Caki2 (cell line): ENCODE data around the gene RASGRP4. TPM values are rescaled to one million over a fixed set of nuclear protein-coding genes. Genes with fewer than 3 reads are reported as not detected.

Experiments
- DNase-seq: peaks from one replicate; pipeline ENCODE4 v3.0.0-alpha.2; 2015; ENCODE audit warnings: low read depth
- in situ Hi-C: cut with HindIII; loops from 2 replicates; pipeline ENCODE4 v1.10.0; 2016; ENCODE audit warnings: low sequenced_read_pairs, low pct_unique_long_range_greater_than_20kb, mixed read lengths
- total RNA-seq: library from RNA; depleted of rRNA; stranded (reverse); fragments of >200 nt; shearing (Covaris generic); gene quantifications from 2 replicates; pipeline ENCODE4 v1.2.3, GENCODE V29; 2014; ENCODE audit warnings: low replicate concordance

RASGRP4 gene
- total RNA-seq, 1 experiment from 2014 or later: not detected

GRCh38 chr19:38452430-38453366 is 26.7 kb upstream of the RASGRP4 start:
- in situ Hi-C loops: no loop called here
- peak; percentile 25 for DNase-seq

- in situ Hi-C loops: no loop called here
- DNase-seq: no peak
These were observed 25.6 kb upstream of the RASGRP4 start for GRCh38 chr19:38451629-38452028.

GRCh38 chr19:38451036-38451435 is 25.0 kb upstream of the RASGRP4 start:
- in situ Hi-C loops: no loop called here
- DNase-seq: no peak

- in situ Hi-C loops: no loop called here
These were observed 23.5 kb upstream of the RASGRP4 start for GRCh38 chr19:38449518-38449917.

GRCh38 chr19:38448225-38448624 is 22.2 kb upstream of the RASGRP4 start:
- no peak for DNase-seq
- in situ Hi-C loops: no loop called here

More at GRCh38 chr19:38449518-38449917, 23.5 kb upstream of the RASGRP4 start:
- no peak for DNase-seq

GRCh38 chr19:38445362-38445761 is 19.3 kb upstream of the RASGRP4 start:
- in situ Hi-C loops: no loop called here
- no peak for DNase-seq

GRCh38 chr19:38444026-38444425 is 18.0 kb upstream of the RASGRP4 start:
- DNase-seq: no peak
- in situ Hi-C loops: no loop called here

GRCh38 chr19:38443458-38443999 is 17.5 kb upstream of the RASGRP4 start:
- in situ Hi-C loops: no loop called here
- no peak for DNase-seq

- in situ Hi-C loops: no loop called here
These were observed 16.7 kb upstream of the RASGRP4 start for GRCh38 chr19:38442736-38443135.

GRCh38 chr19:38441657-38442348 is 15.8 kb upstream of the RASGRP4 start:
- in situ Hi-C loops: no loop called here
- DNase-seq: no peak

More at GRCh38 chr19:38442736-38443135, 16.7 kb upstream of the RASGRP4 start:
- DNase-seq: no peak

GRCh38 chr19:38440592-38440991 is 14.6 kb upstream of the RASGRP4 start:
- no peak for DNase-seq
- in situ Hi-C loops: no loop called here

- no peak for DNase-seq
These were observed 11.9 kb upstream of the RASGRP4 start for GRCh38 chr19:38437917-38438316.

GRCh38 chr19:38437295-38437694 is 11.3 kb upstream of the RASGRP4 start:
- in situ Hi-C loops: no loop called here
- no peak for DNase-seq

More at GRCh38 chr19:38437917-38438316, 11.9 kb upstream of the RASGRP4 start:
- in situ Hi-C loops: no loop called here

- in situ Hi-C loops: no loop called here
- DNase-seq: no peak
These were observed 8.6 kb upstream of the RASGRP4 start for GRCh38 chr19:38434549-38435051.

GRCh38 chr19:38433268-38433733 is 7.3 kb upstream of the RASGRP4 start, which contains the start of gene RYR1:
Gene RYR1 (plus strand): TSS chr19:38433691. CDS start chr19:38433830, 139 bp downstream.
- in situ Hi-C loops: no loop called here
- no peak for DNase-seq

- in situ Hi-C loops: no loop called here
- no peak for DNase-seq
These were observed 4.9 kb upstream of the RASGRP4 start for GRCh38 chr19:38430931-38431330.

- DNase-seq: no peak
- in situ Hi-C loops: no loop called here
These were observed 3.8 kb upstream of the RASGRP4 start for GRCh38 chr19:38429811-38430156.

GRCh38 chr19:38429055-38429810 is 3.2 kb upstream of the RASGRP4 start:
- in situ Hi-C loops: no loop called here
- DNase-seq: no peak
